Measurements from ENCODE around the gene CD38.

DNA sequence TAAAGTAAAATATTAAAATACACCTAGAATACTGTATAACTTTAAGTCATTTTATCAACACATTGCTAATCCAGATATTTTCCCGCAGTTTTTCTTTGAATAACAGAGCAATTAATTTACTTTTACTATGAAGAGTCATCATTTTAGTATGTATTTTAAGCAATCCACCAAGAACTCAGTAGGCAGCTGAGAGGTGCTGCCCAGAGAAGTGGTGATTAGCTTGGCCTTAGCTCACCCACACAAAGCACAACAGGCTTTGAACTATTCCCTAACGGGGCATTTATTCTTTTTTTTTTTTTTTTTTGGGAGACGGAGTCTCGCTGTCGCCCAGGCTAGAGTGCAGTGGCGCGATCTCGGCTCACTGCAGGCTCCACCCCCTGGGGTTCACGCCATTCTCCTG, 74.4 kb downstream of the CD38 start:
- no peak for TF ChIP-seq POLR2A (IDR thresholded peaks at IDR 0.05)
- TF ChIP-seq, protein P1, sequence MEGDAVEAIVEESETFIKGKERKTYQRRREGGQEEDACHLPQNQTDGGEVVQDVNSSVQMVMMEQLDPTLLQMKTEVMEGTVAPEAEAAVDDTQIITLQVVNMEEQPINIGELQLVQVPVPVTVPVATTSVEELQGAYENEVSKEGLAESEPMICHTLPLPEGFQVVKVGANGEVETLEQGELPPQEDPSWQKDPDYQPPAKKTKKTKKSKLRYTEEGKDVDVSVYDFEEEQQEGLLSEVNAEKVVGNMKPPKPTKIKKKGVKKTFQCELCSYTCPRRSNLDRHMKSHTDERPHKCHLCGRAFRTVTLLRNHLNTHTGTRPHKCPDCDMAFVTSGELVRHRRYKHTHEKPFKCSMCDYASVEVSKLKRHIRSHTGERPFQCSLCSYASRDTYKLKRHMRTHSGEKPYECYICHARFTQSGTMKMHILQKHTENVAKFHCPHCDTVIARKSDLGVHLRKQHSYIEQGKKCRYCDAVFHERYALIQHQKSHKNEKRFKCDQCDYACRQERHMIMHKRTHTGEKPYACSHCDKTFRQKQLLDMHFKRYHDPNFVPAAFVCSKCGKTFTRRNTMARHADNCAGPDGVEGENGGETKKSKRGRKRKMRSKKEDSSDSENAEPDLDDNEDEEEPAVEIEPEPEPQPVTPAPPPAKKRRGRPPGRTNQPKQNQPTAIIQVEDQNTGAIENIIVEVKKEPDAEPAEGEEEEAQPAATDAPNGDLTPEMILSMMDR (IDR thresholded peaks at IDR 0.05) = no peak
